Effector memory CD8-positive, alpha-beta T cell (primary cell): ENCODE results near the gene MCM8.

Experiments
- ATAC-seq: fragments of 150-1000 bp; cut with Tn5 transposase; replicated peaks from 2 replicates; pipeline ENCODE4 v1.10.0; 2021; ENCODE audit warnings: mild to moderate bottlenecking, moderate library complexity
- DNase-seq, 3 experiments: peaks; one replicate each; pipeline ENCODE4 v3.0.0; 2021
- H3K27ac Mint-ChIP-seq, 2 donors: one replicate each; pipeline ENCODE4 v1.8.0; 2022; ENCODE audit warnings: mild to moderate bottlenecking in 2 of 2, mixed read lengths in 2 of 2, moderate library complexity in 2 of 2
- H3K27me3 Mint-ChIP-seq, 2 donors: one replicate each; pipeline ENCODE4 v1.8.0; 2022; ENCODE audit warnings: mixed read lengths in 2 of 2
- H3K36me3 Mint-ChIP-seq: one replicate; pipeline ENCODE4 v1.8.0; 2022; ENCODE audit warnings: mild to moderate bottlenecking, moderate library complexity, mixed read lengths; ENCODE audit not compliant: insufficient read depth
- H3K4me1 Mint-ChIP-seq, 2 donors: one replicate each; pipeline ENCODE4 v1.8.0; 2022; ENCODE audit warnings: low read depth in 2 of 2, mixed read lengths in 2 of 2
- H3K4me3 Mint-ChIP-seq, 2 donors: one replicate each; pipeline ENCODE4 v1.8.0; 2022; ENCODE audit warnings: mild to moderate bottlenecking in 2 of 2, mixed read lengths in 2 of 2, moderate library complexity in 2 of 2
- H3K9me3 Mint-ChIP-seq, 2 donors: one replicate each; pipeline ENCODE4 v1.8.0; 2022; ENCODE audit warnings: mixed read lengths in 2 of 2

MCM8 gene

GRCh38 chr20:6044115-6044514 lies 93.7 kb downstream of the MCM8 start:
- Mint-ChIP-seq H3K4me3 (no peak overlapping the region), H3K4me1 (peaks cover 0 to 4% of the 10 kb centered on the region in 2 donors), H3K27ac (no peak overlapping the region), H3K9me3 (no peaks in the 10 kb centered on the region), H3K36me3 (peaks cover 20% of the 10 kb centered on the region), H3K27me3 (no peaks in the 10 kb centered on the region)
- DNase-seq (no peak), ATAC-seq (no peak)

- peaks cover 11% of the 10 kb centered on the region for H3K36me3 Mint-ChIP-seq
- H3K4me1 Mint-ChIP-seq: peaks cover 0 to 4% of the 10 kb centered on the region in 2 donors
- H3K4me3 Mint-ChIP-seq: no peak overlapping the region
- H3K27ac Mint-ChIP-seq: no peak overlapping the region
- no peaks in the 10 kb centered on the region for H3K9me3 Mint-ChIP-seq
- ATAC-seq (no peak), DNase-seq (no peak)
- H3K27me3 Mint-ChIP-seq: peaks cover 0 to 6% of the 10 kb centered on the region in 2 donors
These were observed 95.1 kb downstream of the MCM8 start for GRCh38 chr20:6045566-6045965.

- no peak overlapping the region for H3K27ac Mint-ChIP-seq
- no peak for ATAC-seq
These were observed 96.0 kb downstream of the MCM8 start for GRCh38 chr20:6046432-6046831.

GRCh38 chr20:6048391-6048790 lies 97.9 kb downstream of the MCM8 start:
- Mint-ChIP-seq H3K9me3 (no peaks in the 10 kb centered on the region), H3K27ac (no peak overlapping the region), H3K4me1 (peaks cover 4 to 10% of the 10 kb centered on the region in 2 donors), H3K36me3 (no peaks in the 10 kb centered on the region), H3K4me3 (no peak overlapping the region), H3K27me3 (peaks cover 7 to 32% of the 10 kb centered on the region in 2 donors)
- DNase-seq (no peak), ATAC-seq (no peak)

More at GRCh38 chr20:6046432-6046831, 96.0 kb downstream of the MCM8 start:
- H3K27me3 Mint-ChIP-seq: peaks cover 0 to 14% of the 10 kb centered on the region in 2 donors
- no peaks in the 10 kb centered on the region for H3K9me3 Mint-ChIP-seq
- H3K4me1 Mint-ChIP-seq: peaks cover 0 to 4% of the 10 kb centered on the region in 2 donors
- DNase-seq: no peak
- H3K36me3 Mint-ChIP-seq: peaks cover 9% of the 10 kb centered on the region
- H3K4me3 Mint-ChIP-seq: no peak overlapping the region
